ENCODE results near the gene ELFN1.

Gene ELFN1

DNA sequence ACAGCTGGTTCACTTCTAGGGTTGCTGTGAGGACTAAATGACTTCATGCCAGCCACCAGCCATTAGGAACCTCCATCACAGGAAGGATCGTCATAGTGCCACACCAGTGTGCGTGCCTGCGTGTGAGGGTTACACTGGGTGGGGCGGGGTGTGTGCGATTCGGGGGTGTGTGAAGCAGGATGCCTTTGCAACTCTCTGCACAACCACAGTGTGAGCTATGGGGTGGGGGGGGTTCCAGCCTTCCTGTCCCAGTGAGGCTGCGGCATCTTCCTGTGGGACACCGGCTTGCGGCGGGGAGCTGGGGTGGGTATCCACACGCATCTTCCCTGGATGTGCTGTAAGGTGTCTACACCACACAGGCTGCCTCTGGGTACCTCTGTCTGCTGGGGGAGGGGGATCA, 6.9 kb upstream of the ELFN1 start:
- POLR2A ChIA-PET, result no interaction called here
- no peak for TF ChIP-seq NFRKB (IDR thresholded peaks at IDR 0.05)
- no peak for TF ChIP-seq LEF1 (IDR thresholded peaks at IDR 0.05; ENCODE audit: borderline replicate concordance)
- TF ChIP-seq TARDBP (IDR thresholded peaks at IDR 0.05), result no peak
- TF ChIP-seq CTBP1 (IDR thresholded peaks at IDR 0.05; ENCODE audit: borderline replicate concordance), result no peak
- no peak for TF ChIP-seq L3MBTL2 (conservative IDR thresholded peaks at IDR 0.05)
- TF ChIP-seq, protein P1, sequence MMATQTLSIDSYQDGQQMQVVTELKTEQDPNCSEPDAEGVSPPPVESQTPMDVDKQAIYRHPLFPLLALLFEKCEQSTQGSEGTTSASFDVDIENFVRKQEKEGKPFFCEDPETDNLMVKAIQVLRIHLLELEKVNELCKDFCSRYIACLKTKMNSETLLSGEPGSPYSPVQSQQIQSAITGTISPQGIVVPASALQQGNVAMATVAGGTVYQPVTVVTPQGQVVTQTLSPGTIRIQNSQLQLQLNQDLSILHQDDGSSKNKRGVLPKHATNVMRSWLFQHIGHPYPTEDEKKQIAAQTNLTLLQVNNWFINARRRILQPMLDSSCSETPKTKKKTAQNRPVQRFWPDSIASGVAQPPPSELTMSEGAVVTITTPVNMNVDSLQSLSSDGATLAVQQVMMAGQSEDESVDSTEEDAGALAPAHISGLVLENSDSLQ (IDR thresholded peaks at IDR 0.05), result no peak
- no peak for TF ChIP-seq FOXA1 (IDR thresholded peaks at IDR 0.05)

GRCh38 chr7:1663857-1664651, 6.0 kb upstream of the ELFN1 start:
- ChIA-PET CTCF (no interaction called here), POLR2A (no interaction called here)
- TF ChIP-seq HDGF (IDR thresholded peaks at IDR 0.05; ENCODE audit: borderline replicate concordance), result no peak
- TF ChIP-seq SP1 (IDR thresholded peaks at IDR 0.05), result no peak
- DNase-seq (ENCODE audit: extremely low spot score), result no peak

More for the DNA sequence above, 6.9 kb upstream of the ELFN1 start:
- CTCF ChIA-PET, result no interaction called here
- DNase-seq (ENCODE audit: extremely low spot score), result no peak

- TF ChIP-seq CTBP1 (IDR thresholded peaks at IDR 0.05; ENCODE audit: borderline replicate concordance), result no peak
- TF ChIP-seq ARNT (IDR thresholded peaks at IDR 0.05), result no peak
- TF ChIP-seq TARDBP (IDR thresholded peaks at IDR 0.05), result no peak
- no peak for TF ChIP-seq FOXK2 (IDR thresholded peaks at IDR 0.05)
- TF ChIP-seq L3MBTL2 (conservative IDR thresholded peaks at IDR 0.05), result peak; percentile 22; the same call in 1 of the 2 replicates
- no peak for TF ChIP-seq SUZ12 (IDR thresholded peaks at IDR 0.05)
- POLR2A ChIA-PET, result no interaction called here
- CTCF ChIA-PET, result no interaction called here
- peak; percentile 87 for DNase-seq (ENCODE audit: extremely low spot score)
Observed at GRCh38 chr7:1664711-1665548, 5.1 kb upstream of the ELFN1 start.

DNA sequence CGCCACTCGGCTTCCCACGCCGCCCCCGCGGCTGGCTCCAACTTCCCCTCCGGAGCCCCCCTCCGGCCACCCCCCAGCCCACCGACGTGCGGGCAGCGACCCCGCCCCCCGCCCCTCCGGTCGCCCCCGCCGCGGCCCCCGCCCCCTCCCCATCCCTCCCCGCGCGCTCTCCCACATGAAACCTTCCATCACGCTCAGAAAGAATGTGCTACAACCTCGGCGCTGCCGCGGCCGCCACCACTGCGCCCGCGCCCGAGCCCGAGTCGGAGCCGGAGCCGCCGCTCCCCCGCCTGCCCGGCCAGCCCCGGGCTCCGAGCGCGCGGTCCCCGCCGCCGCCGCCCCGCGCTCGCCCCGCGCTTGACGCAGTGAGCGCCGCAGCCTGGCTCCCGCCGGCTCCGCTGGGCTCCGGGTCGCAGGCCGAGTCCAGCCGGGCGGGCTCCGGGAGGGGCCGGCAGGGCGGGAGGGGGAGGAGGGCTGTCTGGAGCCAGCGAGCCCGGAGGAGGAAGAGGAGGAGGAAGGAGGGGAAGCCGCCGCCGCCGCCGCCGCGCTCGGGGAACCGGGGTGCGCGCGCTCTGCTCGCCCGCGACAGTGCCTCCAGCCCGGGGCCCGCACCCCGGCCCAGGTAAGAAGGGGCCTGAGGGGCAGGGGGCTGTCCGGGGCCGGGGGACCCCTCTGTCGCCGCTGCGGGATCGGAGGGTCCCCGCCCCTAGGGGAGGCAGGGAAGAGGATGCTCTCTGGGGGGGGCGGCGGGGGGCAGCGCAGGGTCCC, 4.3 kb upstream of the ELFN1 start:
- peak; percentile 48 for DNase-seq (ENCODE audit: extremely low spot score)
- ChIA-PET POLR2A (no interaction called here), CTCF (no interaction called here)
- TF ChIP-seq ARNT (IDR thresholded peaks at IDR 0.05), result no peak
- TF ChIP-seq NFRKB (IDR thresholded peaks at IDR 0.05), result no peak
- no peak for TF ChIP-seq BHLHE40 (IDR thresholded peaks at IDR 0.05; ENCODE audit: borderline replicate concordance)
- TF ChIP-seq, protein P1 (IDR thresholded peaks at IDR 0.05), result no peak
- no peak for TF ChIP-seq ZNF384 (IDR thresholded peaks at IDR 0.05)
- TF ChIP-seq TARDBP (IDR thresholded peaks at IDR 0.05), result no peak
- TF ChIP-seq ELF4 (IDR thresholded peaks at IDR 0.05), result no peak
- no peak for TF ChIP-seq LEF1 (IDR thresholded peaks at IDR 0.05; ENCODE audit: borderline replicate concordance)
- no peak for TF ChIP-seq SP1 (IDR thresholded peaks at IDR 0.05)
- no peak for TF ChIP-seq FOXM1 (IDR thresholded peaks at IDR 0.05; ENCODE audit: borderline replicate concordance)
- no peak for TF ChIP-seq SUZ12 (IDR thresholded peaks at IDR 0.05)
- TF ChIP-seq FOXA1 (IDR thresholded peaks at IDR 0.05), result no peak
- no peak for TF ChIP-seq CTBP1 (IDR thresholded peaks at IDR 0.05; ENCODE audit: borderline replicate concordance)
- TF ChIP-seq L3MBTL2 (conservative IDR thresholded peaks at IDR 0.05), result no peak
- no peak for TF ChIP-seq FOXK2 (IDR thresholded peaks at IDR 0.05)
- no peak for TF ChIP-seq HDGF (IDR thresholded peaks at IDR 0.05; ENCODE audit: borderline replicate concordance)

GRCh38 chr7:1666317-1666822, 3.7 kb upstream of the ELFN1 start:
- CTCF ChIA-PET, result no interaction called here
- no peak for DNase-seq (ENCODE audit: extremely low spot score)
- TF ChIP-seq HDGF (IDR thresholded peaks at IDR 0.05; ENCODE audit: borderline replicate concordance), result no peak
- TF ChIP-seq SP1 (IDR thresholded peaks at IDR 0.05), result no peak
- TF ChIP-seq FOXA1 (IDR thresholded peaks at IDR 0.05), result no peak
- TF ChIP-seq FOXK2 (IDR thresholded peaks at IDR 0.05), result no peak
- no peak for TF ChIP-seq ARNT (IDR thresholded peaks at IDR 0.05)
- no peak for TF ChIP-seq CTBP1 (IDR thresholded peaks at IDR 0.05; ENCODE audit: borderline replicate concordance)
- TF ChIP-seq BHLHE40 (IDR thresholded peaks at IDR 0.05; ENCODE audit: borderline replicate concordance), result no peak
- POLR2A ChIA-PET, result no interaction called here

DNA sequence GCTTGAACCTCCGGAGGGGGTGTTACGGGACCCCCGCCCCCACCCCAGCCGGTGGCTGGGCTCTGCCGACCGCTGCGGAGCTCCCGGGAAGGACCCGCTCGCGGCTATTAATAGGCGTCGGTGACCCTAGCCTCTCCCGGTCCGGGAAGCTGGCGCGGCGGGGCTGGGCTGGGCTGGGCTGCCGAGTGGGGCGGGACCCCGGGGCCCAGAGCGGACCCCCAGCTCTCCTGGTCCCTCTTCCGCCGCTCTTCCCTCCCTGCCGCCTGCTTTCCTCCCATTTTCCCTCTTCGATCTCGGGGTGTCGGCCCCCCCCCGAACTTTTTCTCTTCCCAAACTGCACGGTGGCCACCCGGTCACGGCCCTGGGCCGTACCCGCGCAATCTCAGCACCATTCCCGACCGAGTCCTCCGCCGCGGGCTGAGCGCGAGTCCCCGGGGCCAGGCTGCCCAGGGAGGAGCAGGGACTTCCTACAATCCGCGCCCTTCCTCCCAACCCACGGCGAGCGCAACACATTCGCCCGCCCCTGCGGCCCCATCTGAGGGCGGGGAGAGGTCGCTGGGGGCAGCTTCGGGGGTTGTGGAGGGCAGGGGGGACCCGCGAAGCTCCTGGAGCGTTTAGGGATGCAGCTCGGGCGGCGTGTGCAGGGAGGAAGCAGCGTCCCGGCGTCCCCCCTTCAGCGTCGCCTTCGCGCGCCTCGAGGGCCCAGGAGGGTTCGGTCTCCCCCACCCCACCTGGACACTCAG, 3.1 kb upstream of the ELFN1 start:
- ChIA-PET CTCF (no interaction called here), POLR2A (no interaction called here)
- DNase-seq (ENCODE audit: extremely low spot score), result no peak
- TF ChIP-seq ZNF384 (IDR thresholded peaks at IDR 0.05) (no peak), ARNT (IDR thresholded peaks at IDR 0.05) (no peak), HDGF (IDR thresholded peaks at IDR 0.05; ENCODE audit: borderline replicate concordance) (no peak), TARDBP (IDR thresholded peaks at IDR 0.05) (no peak), LEF1 (IDR thresholded peaks at IDR 0.05; ENCODE audit: borderline replicate concordance) (no peak), FOXK2 (IDR thresholded peaks at IDR 0.05) (no peak), BHLHE40 (IDR thresholded peaks at IDR 0.05; ENCODE audit: borderline replicate concordance) (no peak), FOXM1 (IDR thresholded peaks at IDR 0.05; ENCODE audit: borderline replicate concordance) (no peak)
- TF ChIP-seq, protein P1 (IDR thresholded peaks at IDR 0.05), result no peak
